Panc1 (cell line): ENCODE data around the gene FSTL5.

Source experiments
- TF ChIP-seq, protein P1 (sequence below): fragments of 450-650 bp; IDR thresholded peaks from 2 replicates; pipeline ENCODE4 v1.5.1; 2017; ENCODE audit warnings: mild to moderate bottlenecking
- TF ChIP-seq, protein P2 (sequence below), 2 experiments: IDR thresholded peaks; 2 replicates each; pipeline ENCODE4 v1.6.1; 2011 to 2012; ENCODE audit warnings: low read depth in 2 of 2, control low read depth in 1 of 2, low read length in 1 of 2, mild to moderate bottlenecking in 1 of 2, moderate library complexity in 1 of 2; ENCODE audit not compliant: insufficient read depth in 1 of 2

- TF ChIP-seq, protein P1, sequence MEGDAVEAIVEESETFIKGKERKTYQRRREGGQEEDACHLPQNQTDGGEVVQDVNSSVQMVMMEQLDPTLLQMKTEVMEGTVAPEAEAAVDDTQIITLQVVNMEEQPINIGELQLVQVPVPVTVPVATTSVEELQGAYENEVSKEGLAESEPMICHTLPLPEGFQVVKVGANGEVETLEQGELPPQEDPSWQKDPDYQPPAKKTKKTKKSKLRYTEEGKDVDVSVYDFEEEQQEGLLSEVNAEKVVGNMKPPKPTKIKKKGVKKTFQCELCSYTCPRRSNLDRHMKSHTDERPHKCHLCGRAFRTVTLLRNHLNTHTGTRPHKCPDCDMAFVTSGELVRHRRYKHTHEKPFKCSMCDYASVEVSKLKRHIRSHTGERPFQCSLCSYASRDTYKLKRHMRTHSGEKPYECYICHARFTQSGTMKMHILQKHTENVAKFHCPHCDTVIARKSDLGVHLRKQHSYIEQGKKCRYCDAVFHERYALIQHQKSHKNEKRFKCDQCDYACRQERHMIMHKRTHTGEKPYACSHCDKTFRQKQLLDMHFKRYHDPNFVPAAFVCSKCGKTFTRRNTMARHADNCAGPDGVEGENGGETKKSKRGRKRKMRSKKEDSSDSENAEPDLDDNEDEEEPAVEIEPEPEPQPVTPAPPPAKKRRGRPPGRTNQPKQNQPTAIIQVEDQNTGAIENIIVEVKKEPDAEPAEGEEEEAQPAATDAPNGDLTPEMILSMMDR: no peak
- TF ChIP-seq, protein P2, sequence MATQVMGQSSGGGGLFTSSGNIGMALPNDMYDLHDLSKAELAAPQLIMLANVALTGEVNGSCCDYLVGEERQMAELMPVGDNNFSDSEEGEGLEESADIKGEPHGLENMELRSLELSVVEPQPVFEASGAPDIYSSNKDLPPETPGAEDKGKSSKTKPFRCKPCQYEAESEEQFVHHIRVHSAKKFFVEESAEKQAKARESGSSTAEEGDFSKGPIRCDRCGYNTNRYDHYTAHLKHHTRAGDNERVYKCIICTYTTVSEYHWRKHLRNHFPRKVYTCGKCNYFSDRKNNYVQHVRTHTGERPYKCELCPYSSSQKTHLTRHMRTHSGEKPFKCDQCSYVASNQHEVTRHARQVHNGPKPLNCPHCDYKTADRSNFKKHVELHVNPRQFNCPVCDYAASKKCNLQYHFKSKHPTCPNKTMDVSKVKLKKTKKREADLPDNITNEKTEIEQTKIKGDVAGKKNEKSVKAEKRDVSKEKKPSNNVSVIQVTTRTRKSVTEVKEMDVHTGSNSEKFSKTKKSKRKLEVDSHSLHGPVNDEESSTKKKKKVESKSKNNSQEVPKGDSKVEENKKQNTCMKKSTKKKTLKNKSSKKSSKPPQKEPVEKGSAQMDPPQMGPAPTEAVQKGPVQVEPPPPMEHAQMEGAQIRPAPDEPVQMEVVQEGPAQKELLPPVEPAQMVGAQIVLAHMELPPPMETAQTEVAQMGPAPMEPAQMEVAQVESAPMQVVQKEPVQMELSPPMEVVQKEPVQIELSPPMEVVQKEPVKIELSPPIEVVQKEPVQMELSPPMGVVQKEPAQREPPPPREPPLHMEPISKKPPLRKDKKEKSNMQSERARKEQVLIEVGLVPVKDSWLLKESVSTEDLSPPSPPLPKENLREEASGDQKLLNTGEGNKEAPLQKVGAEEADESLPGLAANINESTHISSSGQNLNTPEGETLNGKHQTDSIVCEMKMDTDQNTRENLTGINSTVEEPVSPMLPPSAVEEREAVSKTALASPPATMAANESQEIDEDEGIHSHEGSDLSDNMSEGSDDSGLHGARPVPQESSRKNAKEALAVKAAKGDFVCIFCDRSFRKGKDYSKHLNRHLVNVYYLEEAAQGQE (IDR thresholded peaks at IDR 0.05; ENCODE audit: insufficient read depth in 1 of 2, low read depth in 2 of 2, low read length in 1 of 2): no peak
Observed at GRCh38 chr4:161404346-161405110, 759.3 kb downstream of the FSTL5 start.
